ENCODE measurements around the gene FADS2. TPM values are rescaled to one million over a fixed set of nuclear protein-coding genes. Genes with fewer than 3 reads are reported as not detected.

FADS2 gene
- total RNA-seq, 1 donor from 2014 or later, result 208 TPM

- no peak for DNase-seq (ENCODE audit: extremely low read depth, low read depth, low spot score)
Observed at GRCh38 chr11:61817471-61818202, 10.5 kb upstream of the FADS2 start.

DNA sequence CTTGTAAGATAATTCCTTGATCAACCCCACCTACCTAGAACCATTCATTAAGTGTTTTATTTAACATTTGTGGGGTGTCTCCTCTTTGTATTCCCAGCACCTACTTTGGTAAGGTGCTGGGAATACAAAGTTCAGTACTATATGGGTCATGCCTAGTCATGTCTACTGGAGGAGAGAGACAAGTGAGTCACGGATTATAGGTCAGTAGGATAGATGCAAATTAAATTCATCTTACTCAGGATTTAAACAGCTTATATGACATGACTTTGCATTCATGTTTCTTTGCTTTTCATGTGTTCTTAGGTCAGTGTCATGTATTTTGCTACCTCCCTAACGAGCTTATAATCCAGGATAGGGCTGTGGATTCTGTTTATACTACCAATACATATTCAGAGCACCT lies 7.9 kb upstream of the FADS2 start:
- no peak for DNase-seq (ENCODE audit: extremely low read depth, low read depth, low spot score)

DNA sequence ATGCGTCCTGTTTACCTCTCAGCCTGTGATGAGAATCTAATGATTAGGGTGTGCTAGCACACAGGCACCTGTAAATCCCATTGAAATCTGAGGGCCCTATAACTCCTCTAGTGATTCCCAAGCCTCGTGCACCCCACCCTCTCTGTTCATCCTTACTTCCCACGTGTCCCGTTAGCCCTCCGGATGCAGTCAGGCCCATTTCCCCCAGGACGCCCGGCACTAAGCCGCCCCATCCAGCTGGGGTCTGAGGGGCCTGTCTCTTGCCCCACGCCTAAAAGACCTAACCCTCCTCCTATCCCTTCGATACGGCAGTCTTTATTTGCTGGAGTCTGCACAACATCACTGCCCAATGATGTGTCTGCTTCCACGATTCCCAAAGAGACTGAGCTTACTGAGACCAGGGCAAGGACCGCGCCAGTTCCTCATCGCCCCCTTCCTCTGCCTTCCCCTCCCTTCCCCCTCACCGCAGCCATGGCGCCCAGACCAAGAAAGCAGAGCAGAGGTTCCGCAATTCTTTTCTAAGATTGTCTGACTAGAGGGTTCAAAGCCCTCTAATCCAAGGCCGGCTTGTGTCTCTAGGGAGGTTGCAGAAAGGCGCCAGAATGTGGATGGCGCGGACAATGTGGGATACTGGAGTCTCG lies 1.1 kb upstream of the FADS2 start:
- DNase-seq (ENCODE audit: extremely low read depth, low read depth, low spot score), result no peak

GRCh38 chr11:61828379-61828628 lies 204 bp downstream of the FADS2 start:
- DNase-seq (ENCODE audit: extremely low read depth, low read depth, low spot score), result no peak

- no peak for DNase-seq (ENCODE audit: extremely low read depth, low read depth, low spot score)
Observed at GRCh38 chr11:61828629-61829407, 718 bp downstream of the FADS2 start.

DNA sequence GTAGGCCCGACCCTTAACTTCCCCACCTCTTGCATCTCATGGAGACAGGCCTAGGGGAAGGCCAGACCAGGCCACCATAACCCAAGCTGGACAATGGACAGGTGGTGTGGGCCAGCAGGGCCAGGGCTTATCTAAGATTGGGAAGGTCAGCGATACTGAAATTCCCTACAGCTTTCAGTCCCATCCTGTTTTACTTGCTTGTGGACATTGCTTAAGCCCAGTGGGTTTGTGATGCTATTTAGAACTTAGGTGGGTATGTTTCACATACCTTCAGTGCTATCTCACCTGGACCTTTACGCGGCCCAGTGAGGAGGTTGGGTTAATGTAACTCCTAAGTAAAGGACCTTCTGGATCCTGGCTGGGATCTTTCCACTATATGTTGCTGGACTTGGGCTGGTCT lies 1.7 kb downstream of the FADS2 start:
- DNase-seq (ENCODE audit: extremely low read depth, low read depth, low spot score), result no peak

GRCh38 chr11:61830237-61831105 lies 2.4 kb downstream of the FADS2 start:
- no peak for DNase-seq (ENCODE audit: extremely low read depth, low read depth, low spot score)

DNA sequence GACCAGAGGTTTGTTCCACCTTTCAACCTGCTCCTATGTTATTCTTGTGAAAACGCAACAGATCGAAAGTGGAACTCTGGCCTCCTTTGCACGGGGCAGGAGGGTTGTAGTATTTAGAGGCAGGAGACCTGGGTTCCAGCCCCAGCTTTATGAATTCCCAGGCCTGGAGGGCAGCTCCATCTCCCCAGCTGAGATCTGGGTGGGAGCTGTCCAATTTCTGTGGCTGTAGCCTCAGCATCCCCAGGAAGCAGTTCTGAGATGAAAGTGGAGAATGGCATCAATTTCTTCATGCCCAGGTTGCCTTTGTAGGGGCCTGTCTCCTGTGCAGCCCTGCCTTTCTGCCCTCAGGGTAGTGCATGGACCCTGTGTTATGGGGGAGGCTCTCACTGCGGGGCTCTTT lies 4.1 kb downstream of the FADS2 start:
- DNase-seq (ENCODE audit: extremely low read depth, low read depth, low spot score), result no peak

GRCh38 chr11:61832754-61833153 lies 4.7 kb downstream of the FADS2 start:
- no peak for DNase-seq (ENCODE audit: extremely low read depth, low read depth, low spot score)

DNA sequence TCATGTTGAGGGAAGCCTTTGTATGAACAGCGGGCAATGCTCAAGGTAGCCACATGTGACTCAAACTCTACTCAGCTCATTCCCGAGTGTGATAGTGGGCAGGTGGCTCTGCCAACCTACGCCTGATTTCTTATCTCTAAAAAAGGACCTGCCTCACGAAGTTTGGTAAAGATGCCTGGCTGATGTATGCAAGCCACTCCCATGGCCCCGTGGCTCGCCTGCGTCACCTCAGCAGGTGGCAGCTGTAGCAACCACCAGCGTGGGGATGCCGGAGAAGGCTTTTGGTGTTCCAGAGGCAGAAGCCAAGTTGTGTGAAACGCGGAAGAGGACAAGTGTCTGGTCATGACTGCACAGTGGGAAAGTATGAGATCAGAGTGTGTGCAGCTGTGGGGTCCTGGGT lies 5.4 kb downstream of the FADS2 start:
- no peak for DNase-seq (ENCODE audit: extremely low read depth, low read depth, low spot score)

DNA sequence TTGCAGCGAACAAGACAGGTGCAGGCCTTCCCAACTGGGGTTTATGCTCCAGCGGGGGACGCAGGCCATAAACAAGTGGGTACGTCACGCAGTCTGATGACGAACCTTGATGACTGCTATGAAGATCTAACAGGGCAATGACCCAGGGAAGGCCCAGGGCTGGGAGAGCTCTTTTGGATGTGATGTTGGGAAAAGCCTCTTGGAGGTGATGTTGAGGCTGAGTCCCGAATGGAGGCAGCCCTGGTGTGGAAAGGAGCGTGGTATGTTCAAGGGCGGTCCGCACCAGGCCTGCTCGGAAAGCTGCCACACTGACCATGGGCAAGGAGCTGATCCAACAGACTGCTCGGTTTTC lies 5.8 kb downstream of the FADS2 start:
- DNase-seq (ENCODE audit: extremely low read depth, low read depth, low spot score), result no peak

GRCh38 chr11:61834278-61835048 lies 6.4 kb downstream of the FADS2 start:
- no peak for DNase-seq (ENCODE audit: extremely low read depth, low read depth, low spot score)

DNA sequence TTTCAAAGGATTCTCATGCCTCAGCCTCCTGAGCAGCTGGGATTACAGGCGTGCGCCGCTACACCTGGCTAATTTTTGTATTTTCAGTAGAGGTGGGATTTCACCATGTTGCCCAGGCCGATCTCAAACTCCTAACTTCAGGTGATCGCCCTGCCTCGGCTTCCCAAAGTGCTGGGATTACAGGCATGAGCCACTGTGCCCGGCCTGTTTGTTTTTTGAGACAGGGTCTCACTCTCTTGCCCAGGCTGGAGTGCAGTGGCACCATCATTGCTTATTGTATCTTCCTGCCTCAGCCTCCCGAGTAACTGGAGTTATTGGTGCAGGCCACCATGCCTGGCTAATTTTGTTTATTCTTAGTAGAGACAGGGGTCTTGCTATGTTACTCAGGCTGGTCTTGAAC lies 8.1 kb downstream of the FADS2 start:
- no peak for DNase-seq (ENCODE audit: extremely low read depth, low read depth, low spot score)

GRCh38 chr11:61837411-61838005 lies 9.4 kb downstream of the FADS2 start:
- DNase-seq (ENCODE audit: extremely low read depth, low read depth, low spot score), result no peak

GRCh38 chr11:61838501-61838900 lies 10.4 kb downstream of the FADS2 start:
- no peak for DNase-seq (ENCODE audit: extremely low read depth, low read depth, low spot score)

DNA sequence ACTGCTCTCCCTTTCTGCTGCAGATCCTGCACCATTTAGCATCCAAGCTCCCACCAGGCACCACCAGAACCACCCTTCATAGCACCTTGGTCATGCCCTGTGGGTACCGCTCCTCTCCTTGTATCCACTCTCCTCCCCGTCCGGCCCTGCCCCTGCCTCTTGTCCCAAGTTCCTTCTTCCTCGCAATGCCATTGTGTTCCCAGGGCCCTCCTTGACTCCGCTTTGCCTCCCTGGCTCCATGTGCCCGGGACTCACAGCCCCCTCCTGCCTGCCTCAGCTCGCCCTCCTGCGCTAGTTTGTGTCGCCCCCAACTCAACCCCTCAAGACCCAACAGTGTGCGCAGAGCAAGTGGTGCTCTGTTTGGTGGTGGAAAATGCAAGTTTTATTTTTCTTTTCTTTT lies 10.8 kb downstream of the FADS2 start:
- DNase-seq (ENCODE audit: extremely low read depth, low read depth, low spot score), result no peak

GRCh38 chr11:61839742-61840141 lies 11.6 kb downstream of the FADS2 start:
- DNase-seq (ENCODE audit: extremely low read depth, low read depth, low spot score), result no peak

GRCh38 chr11:61840371-61840770 lies 12.3 kb downstream of the FADS2 start:
- no peak for DNase-seq (ENCODE audit: extremely low read depth, low read depth, low spot score)

GRCh38 chr11:61841636-61842527 lies 13.8 kb downstream of the FADS2 start:
- no peak for DNase-seq (ENCODE audit: extremely low read depth, low read depth, low spot score)
